Right lobe of liver (tissue), 4 donors: ENCODE data around the gene KCNJ5.

Experiments
- CTCF ChIP-seq, 4 donors: fragments of 200-600 bp in 3 of 4; fragments of 450-650 bp in 1 of 4; IDR thresholded peaks; one replicate each; pipeline versions ENCODE4 v1.5.1 to v1.8.0; 2016 to 2022; ENCODE audit warnings: antibody characterized with exemption in 4 of 4, mild to moderate bottlenecking in 2 of 4
- POLR2A ChIP-seq: fragments of 450-650 bp; IDR thresholded peaks from one replicate; pipeline ENCODE4 v1.6.1; 2017; ENCODE audit warnings: antibody characterized with exemption, mild to moderate bottlenecking
- donor health status: DM: no; HTN: no; CAD: no.
- donor health status: DM: no; HTN: no; CAD: no.
- donor health status: DM: no; HTN: yes; CAD: no.

GRCh38 chr11:128926000-128926399 is 34.8 kb downstream of the KCNJ5 start:
- no peak for TF ChIP-seq CTCF (IDR thresholded peaks at IDR 0.05)
- no peak for TF ChIP-seq POLR2A
